Islet of Langerhans (tissue), 1 donor: ENCODE data around the gene RAB30.

Source experiments
- FAIRE-seq: peaks from one replicate; lab custom pipeline; 2011; peaks lifted over from hg19 to GRCh38; lab: Jason Lieb, UNC

The RAB30 gene

GRCh38 chr11:83039566-83039965, 32.1 kb downstream of the RAB30 start:
- FAIRE-seq: no peak

DNA sequence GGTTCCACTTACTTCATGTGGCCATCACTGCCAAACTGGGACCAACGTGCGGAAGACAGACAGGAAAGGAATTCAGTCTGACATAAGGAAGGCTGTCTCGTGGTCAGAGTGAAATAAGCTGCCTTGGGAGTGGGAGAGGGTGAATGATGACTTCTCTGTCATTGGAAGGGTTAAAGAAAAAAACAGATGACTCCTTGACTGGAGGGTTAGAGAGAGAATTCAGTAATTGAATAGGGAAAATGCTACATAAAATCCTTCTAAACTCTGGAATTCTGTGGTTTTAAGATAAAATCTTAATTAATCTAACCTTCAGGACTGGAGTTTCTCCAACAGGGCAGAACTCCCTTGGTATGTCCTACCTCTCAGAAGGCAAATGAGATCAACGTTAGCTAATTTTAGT, 33.8 kb downstream of the RAB30 start:
- no peak for FAIRE-seq

DNA sequence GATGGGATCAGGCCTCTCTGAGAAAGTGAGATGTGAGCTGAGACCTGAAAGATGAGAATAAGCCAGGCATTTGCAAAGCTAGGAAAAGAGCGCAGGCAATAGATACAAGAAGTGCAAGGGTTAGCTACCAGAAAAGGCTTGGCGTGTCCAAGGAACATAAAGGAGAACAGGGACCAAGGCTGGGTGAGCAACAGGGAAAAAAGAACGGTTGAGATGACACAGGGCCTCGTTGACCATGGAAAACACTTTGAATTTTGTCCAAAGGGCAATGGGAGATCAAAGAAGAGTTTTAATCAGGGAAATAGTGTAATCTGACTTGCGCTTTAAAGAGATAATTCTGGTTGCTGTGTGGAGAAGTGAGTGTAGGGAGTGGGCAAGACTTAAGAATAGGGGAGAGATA, 35.0 kb downstream of the RAB30 start:
- no peak for FAIRE-seq

DNA sequence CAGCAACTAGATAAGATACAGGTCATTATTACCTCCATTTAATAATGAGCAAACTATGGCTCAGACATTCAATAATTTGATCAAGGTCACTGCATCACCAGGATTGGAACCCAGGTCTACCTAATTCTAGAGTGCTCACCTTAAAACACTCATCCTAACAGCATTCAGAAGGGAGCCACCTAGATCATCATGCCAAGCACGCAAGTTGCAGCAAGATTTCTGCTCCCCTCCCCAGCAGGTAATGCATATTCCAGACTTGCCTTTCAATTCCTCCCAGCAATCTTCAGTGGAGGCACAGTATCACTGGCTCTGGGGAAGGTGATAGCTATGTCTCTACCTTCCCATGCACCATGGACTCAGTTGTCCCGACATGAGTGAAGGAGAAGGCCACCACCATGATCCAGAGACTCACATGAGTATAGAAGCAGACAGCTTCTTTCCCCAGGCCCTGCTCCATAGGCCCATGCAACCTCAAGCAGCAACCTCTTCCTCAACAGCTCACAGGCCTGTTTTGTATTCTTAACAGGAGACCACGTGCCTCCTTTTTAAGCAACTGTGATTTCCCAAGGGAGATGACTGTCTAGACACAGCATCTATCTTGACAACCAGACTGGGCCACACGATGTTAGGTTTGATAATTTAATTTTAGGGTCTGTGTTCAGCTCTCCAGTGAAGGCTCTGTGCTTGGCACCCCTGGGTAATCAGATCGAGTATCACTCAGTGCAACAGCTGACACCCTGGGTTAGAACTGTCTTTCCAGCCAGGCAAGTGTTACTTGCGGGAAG, 36.4 kb downstream of the RAB30 start:
- FAIRE-seq: no peak

DNA sequence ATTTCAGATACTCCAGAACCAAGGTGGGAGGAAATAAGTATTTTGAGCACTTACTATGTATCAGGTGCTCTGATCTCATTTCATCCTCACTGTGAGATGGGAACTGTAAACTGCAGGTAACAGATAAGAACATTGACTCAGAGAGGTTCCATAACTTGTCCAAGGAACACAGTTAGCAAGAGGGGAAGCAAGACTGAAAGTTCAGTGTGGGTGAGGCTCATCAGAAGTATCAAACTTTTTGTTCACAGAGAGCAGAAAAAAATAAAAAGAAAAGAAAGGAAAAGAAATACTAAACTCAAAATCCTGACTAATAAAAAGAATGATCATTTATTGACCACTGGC, 37.1 kb downstream of the RAB30 start:
- FAIRE-seq: no peak

- FAIRE-seq: no peak
Observed at GRCh38 chr11:83033972-83034672, 37.6 kb downstream of the RAB30 start.

DNA sequence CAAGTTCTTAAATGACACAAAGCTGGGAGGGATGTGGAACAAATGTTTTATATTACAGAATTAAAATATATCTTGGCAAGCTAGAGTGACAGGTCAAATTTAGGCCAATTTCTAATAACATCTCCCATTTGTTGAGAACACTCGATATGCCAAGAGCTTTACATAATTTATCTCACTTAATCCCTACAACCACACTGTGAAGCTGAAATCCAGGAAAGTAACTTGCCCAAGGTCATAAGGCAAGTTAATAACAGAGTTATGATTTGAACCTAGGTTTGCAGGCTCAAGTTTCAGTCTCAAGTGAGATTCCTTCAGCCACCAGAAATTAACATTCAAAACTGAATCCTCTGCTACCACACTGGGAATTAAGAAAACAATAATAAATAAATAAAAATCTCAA, 38.3 kb downstream of the RAB30 start:
- FAIRE-seq: no peak

DNA sequence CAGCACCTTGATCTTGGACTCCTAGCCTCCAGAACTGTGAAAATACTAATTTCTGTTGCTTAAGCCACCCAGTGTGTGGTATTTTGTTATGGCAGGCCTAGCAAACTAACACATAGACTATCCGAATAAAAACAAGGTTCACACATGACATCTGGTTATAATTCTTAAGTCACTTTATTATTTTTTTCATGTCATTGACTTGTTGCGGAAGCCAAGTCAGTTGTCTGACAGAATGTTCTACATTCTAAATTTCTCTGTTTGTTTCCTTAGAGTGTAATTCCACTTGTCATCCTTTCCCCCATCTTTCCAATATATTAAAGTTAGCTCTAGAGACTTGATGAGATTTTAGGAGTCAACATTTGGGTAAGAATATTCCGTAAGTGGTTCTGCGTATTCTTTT, 40.6 kb downstream of the RAB30 start:
- FAIRE-seq: no peak

GRCh38 chr11:83027794-83028193, 43.9 kb downstream of the RAB30 start:
- FAIRE-seq: no peak

GRCh38 chr11:83027289-83027688, 44.4 kb downstream of the RAB30 start:
- no peak for FAIRE-seq

DNA sequence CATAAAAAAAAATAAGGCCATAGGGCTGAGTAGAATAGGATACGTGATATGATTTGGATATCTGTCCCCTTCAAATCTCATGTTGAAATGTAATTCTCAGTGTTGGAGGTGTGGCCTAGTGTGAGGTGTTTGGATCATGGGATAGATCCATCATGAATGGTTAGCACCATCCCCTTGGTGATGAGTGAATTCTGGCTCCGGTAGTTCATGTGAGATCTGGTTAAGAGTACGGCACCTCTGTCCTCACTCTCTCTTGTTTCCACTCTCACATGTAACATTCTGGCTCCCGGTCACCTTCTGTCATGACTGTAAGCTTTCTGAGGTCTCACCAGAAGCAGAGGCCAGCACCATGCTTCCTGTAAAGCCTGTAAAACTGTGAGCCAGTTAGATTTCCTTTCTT, 45.5 kb downstream of the RAB30 start:
- no peak for FAIRE-seq

- FAIRE-seq: no peak
Observed at GRCh38 chr11:83025267-83025704, 46.4 kb downstream of the RAB30 start.

GRCh38 chr11:83024270-83024854, 47.3 kb downstream of the RAB30 start:
- no peak for FAIRE-seq

DNA sequence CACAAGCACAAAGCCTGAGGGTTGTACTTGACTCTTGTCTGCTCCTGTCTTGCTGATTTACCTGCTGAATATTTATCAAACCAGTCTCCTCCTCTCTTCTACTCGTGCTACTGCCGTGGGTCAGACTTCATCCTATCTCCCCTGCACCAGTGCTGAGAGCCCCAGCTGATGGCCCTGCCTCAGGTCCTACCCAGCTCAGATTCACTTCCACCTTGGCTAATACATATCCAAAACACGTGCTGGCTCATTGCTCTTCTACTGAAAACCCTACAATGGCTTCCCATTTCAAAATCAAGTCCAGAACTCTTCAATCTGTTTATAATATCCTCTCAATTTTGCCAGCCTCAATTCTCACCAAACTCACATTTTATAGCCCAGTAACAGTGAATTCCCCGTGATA, 48.3 kb downstream of the RAB30 start:
- FAIRE-seq: no peak

DNA sequence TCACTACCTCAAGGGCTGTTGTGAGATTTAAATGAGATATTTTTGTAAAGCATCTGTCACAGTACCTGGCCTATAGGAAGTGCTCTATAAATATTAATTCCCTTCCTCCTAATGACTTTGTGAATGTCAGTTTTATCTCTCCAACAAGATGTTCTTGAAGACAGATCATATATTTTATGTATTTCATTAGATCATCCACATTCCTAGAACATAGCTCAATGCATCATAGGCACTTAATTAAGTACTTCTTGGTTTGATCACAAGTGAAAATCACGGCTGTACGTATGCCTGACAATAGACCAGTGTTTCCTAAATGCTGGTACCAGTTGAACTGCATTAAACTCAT, 49.9 kb downstream of the RAB30 start:
- no peak for FAIRE-seq

- no peak for FAIRE-seq
Observed at GRCh38 chr11:83020942-83021779, 50.5 kb downstream of the RAB30 start.

DNA sequence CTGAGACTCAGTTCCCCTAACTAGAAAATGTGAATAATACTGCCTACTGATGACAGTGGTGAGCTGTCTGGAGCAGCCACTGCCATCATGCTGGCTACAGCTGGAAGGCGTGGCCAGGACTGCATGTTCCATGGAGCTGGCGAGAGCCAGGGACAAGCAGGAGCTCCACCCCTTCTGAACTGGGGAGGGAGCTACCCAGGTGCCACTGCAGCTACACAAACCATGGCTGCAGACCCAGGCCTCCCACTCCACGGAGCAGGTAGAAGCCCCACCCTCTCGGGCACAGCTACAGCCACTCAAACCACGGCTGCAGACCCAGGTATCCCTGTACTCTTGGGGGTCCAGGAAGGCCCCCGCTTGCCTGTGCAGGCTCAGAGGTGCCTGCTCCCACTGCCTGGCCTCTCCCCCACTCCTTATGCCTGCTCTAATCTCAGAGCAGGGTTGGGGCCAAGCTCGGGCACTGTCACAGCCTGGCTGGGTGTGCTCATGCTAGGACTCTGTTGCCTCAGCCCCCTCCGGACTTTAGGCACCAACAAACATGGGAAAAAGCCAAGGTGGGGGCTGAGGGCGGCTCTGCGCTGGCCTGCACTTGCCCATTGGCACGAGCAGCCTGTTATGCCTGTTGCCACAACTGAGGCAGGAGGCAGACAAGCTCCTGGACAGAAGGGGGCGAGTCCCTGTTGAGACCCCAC, 51.7 kb downstream of the RAB30 start:
- no peak for FAIRE-seq

GRCh38 chr11:83014951-83015350, 56.7 kb downstream of the RAB30 start:
- FAIRE-seq: no peak

- FAIRE-seq: no peak
Observed at GRCh38 chr11:83012168-83013067, 59.3 kb downstream of the RAB30 start.

- FAIRE-seq: no peak
Observed at GRCh38 chr11:83011333-83012167, 60.1 kb downstream of the RAB30 start.
